Measurements from ENCODE around the gene INTS6L.

The INTS6L gene

GRCh38 chrX:135522132-135522530, 1.7 kb downstream of the INTS6L start:
- no peak for DNase-seq (ENCODE audit: low spot score)
- Histone ChIP-seq H4K91ac (ENCODE audit: low read depth, low read length, poor library complexity) (no peak overlapping the region), H3K4me3 (ENCODE audit: low read length in 2 of 2) (peak overlapping the region; percentile 62 to 83), H2AK5ac (ENCODE audit: low read depth, low read length) (no peak overlapping the region), H3K27ac (replicated peaks; ENCODE audit: low read length) (peak overlapping the region; percentile 51), H3K23ac (ENCODE audit: low read depth, low read length, poor library complexity) (no peak overlapping the region), H4K8ac (ENCODE audit: low read depth, low read length) (no peak overlapping the region), H2AFZ (ENCODE audit: low read length) (peak overlapping the region; percentile 86), H3K9ac (ENCODE audit: low read depth, low read length, poor library complexity) (no peak overlapping the region), H3K4ac (ENCODE audit: low read length) (no peak overlapping the region), H3K27me3 (ENCODE audit: control insufficient read depth in 3 of 3, insufficient read depth in 3 of 3, low read depth in 1 of 3, low read length in 3 of 3) (no peaks in the 10 kb centered on the region), H3K14ac (ENCODE audit: low read length) (no peak overlapping the region), H3K4me1 (ENCODE audit: control insufficient read depth in 2 of 2, insufficient read depth in 1 of 2, low read depth in 1 of 2, low read length in 2 of 2) (peaks cover 0 to 2% of the 10 kb centered on the region in 2 donors), H3K18ac (ENCODE audit: low read length) (no peak overlapping the region), H3K9me3 (replicated peaks in 1 of 2; ENCODE audit: control insufficient read depth in 2 of 2, insufficient read depth in 1 of 2, low read depth in 1 of 2, low read length in 2 of 2) (no peaks in the 10 kb centered on the region), H2BK120ac (ENCODE audit: low read depth, low read length) (no peak overlapping the region), H3K79me1 (ENCODE audit: low read depth, low read length) (no peaks in the 10 kb centered on the region), H3K36me3 (replicated peaks in 1 of 2; ENCODE audit: control insufficient read depth in 2 of 2, insufficient read depth in 2 of 2, low read length in 2 of 2) (peaks cover 0 to 5% of the 10 kb centered on the region in 2 donors), H3K4me2 (ENCODE audit: insufficient read depth, low read length, poor library complexity, severe bottlenecking) (peak overlapping the region; percentile 57), H2BK15ac (ENCODE audit: low read length) (no peak overlapping the region), H2BK12ac (ENCODE audit: low read length) (no peak overlapping the region), H2BK5ac (ENCODE audit: low read length) (no peak overlapping the region)
- WGBS, 2 donors (ENCODE audit: extremely low coverage in 2 of 2, insufficient read length in 2 of 2, insufficient replicate concordance in 1 of 2) = no CpG with 5 or more reads among the region's 9 CpGs

GRCh38 chrX:135522878-135523693, 2.6 kb downstream of the INTS6L start:
- Histone ChIP-seq H3K9me3 (replicated peaks in 1 of 2; ENCODE audit: control insufficient read depth in 2 of 2, insufficient read depth in 1 of 2, low read depth in 1 of 2, low read length in 2 of 2) (no peaks in the 10 kb centered on the region), H3K27me3 (ENCODE audit: control insufficient read depth in 3 of 3, insufficient read depth in 3 of 3, low read depth in 1 of 3, low read length in 3 of 3) (no peaks in the 10 kb centered on the region), H3K4me2 (ENCODE audit: insufficient read depth, low read length, poor library complexity, severe bottlenecking) (no peak overlapping the region), H3K4me3 (ENCODE audit: low read length in 2 of 2) (no peak overlapping the region), H2AK5ac (ENCODE audit: low read depth, low read length) (no peak overlapping the region), H3K9ac (ENCODE audit: low read depth, low read length, poor library complexity) (no peak overlapping the region), H3K14ac (ENCODE audit: low read length) (no peak overlapping the region), H2BK12ac (ENCODE audit: low read length) (no peak overlapping the region), H3K79me1 (ENCODE audit: low read depth, low read length) (no peaks in the 10 kb centered on the region), H3K27ac (replicated peaks; ENCODE audit: low read length) (no peak overlapping the region), H2AFZ (ENCODE audit: low read length) (no peak overlapping the region), H3K18ac (ENCODE audit: low read length) (no peak overlapping the region), H3K36me3 (replicated peaks in 1 of 2; ENCODE audit: control insufficient read depth in 2 of 2, insufficient read depth in 2 of 2, low read length in 2 of 2) (peaks cover 0 to 5% of the 10 kb centered on the region in 2 donors), H3K4ac (ENCODE audit: low read length) (no peak overlapping the region), H2BK120ac (ENCODE audit: low read depth, low read length) (no peak overlapping the region), H4K91ac (ENCODE audit: low read depth, low read length, poor library complexity) (no peak overlapping the region), H3K4me1 (ENCODE audit: control insufficient read depth in 2 of 2, insufficient read depth in 1 of 2, low read depth in 1 of 2, low read length in 2 of 2) (peaks cover 0 to 2% of the 10 kb centered on the region in 2 donors), H2BK5ac (ENCODE audit: low read length) (no peak overlapping the region), H3K23ac (ENCODE audit: low read depth, low read length, poor library complexity) (no peak overlapping the region), H2BK15ac (ENCODE audit: low read length) (no peak overlapping the region), H4K8ac (ENCODE audit: low read depth, low read length) (no peak overlapping the region)
- DNase-seq (ENCODE audit: low spot score) = no peak
- no CpG with 5 or more reads among the region's 20 CpGs for WGBS, 2 donors (ENCODE audit: extremely low coverage in 2 of 2, insufficient read length in 2 of 2, insufficient replicate concordance in 1 of 2)

DNA sequence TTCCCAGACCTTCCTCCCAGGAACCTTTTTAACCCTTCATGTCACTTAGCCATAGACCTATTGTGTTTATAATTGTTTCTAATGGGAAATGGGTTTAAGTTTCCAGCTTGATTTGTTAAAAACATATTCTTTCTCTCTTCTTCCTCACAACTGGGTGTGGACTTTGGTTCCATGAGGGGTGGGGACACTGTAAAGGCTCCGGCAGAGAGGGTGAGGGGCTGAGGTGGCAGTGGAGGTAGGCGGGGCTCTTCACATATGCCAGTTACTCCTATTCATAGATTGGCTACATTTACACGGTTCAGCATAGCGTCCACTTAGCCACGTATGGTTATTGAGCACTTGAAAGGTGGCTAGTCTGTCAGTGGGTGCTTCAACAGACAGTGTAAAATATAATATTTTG, 7.8 kb downstream of the INTS6L start:
- Histone ChIP-seq H3K79me1 (ENCODE audit: low read depth, low read length) (no peaks in the 10 kb centered on the region), H4K91ac (ENCODE audit: low read depth, low read length, poor library complexity) (no peak overlapping the region), H2AK5ac (ENCODE audit: low read depth, low read length) (no peak overlapping the region), H2AFZ (ENCODE audit: low read length) (no peak overlapping the region), H3K9me3 (replicated peaks in 1 of 2; ENCODE audit: control insufficient read depth in 2 of 2, insufficient read depth in 1 of 2, low read depth in 1 of 2, low read length in 2 of 2) (no peaks in the 10 kb centered on the region), H3K4me3 (ENCODE audit: low read length in 2 of 2) (no peak overlapping the region), H3K4ac (ENCODE audit: low read length) (no peak overlapping the region), H3K18ac (ENCODE audit: low read length) (no peak overlapping the region), H4K8ac (ENCODE audit: low read depth, low read length) (no peak overlapping the region), H3K4me2 (ENCODE audit: insufficient read depth, low read length, poor library complexity, severe bottlenecking) (no peak overlapping the region), H2BK12ac (ENCODE audit: low read length) (no peak overlapping the region), H2BK15ac (ENCODE audit: low read length) (no peak overlapping the region), H3K27me3 (ENCODE audit: control insufficient read depth in 3 of 3, insufficient read depth in 3 of 3, low read depth in 1 of 3, low read length in 3 of 3) (peaks cover 0 to 3% (median 0%) of the 10 kb centered on the region in 3 experiments), H3K27ac (replicated peaks; ENCODE audit: low read length) (no peak overlapping the region), H2BK120ac (ENCODE audit: low read depth, low read length) (no peak overlapping the region), H2BK5ac (ENCODE audit: low read length) (no peak overlapping the region), H3K36me3 (replicated peaks in 1 of 2; ENCODE audit: control insufficient read depth in 2 of 2, insufficient read depth in 2 of 2, low read length in 2 of 2) (peaks cover 0 to 5% of the 10 kb centered on the region in 2 donors), H3K4me1 (ENCODE audit: control insufficient read depth in 2 of 2, insufficient read depth in 1 of 2, low read depth in 1 of 2, low read length in 2 of 2) (no peaks in the 10 kb centered on the region), H3K9ac (ENCODE audit: low read depth, low read length, poor library complexity) (no peak overlapping the region), H3K14ac (ENCODE audit: low read length) (no peak overlapping the region), H3K23ac (ENCODE audit: low read depth, low read length, poor library complexity) (no peak overlapping the region)
- no peak for DNase-seq (ENCODE audit: low spot score)
- WGBS, 2 donors (ENCODE audit: extremely low coverage in 2 of 2, insufficient read length in 2 of 2, insufficient replicate concordance in 1 of 2) = no CpG with 5 or more reads among the region's 5 CpGs

- Histone ChIP-seq H3K9ac (ENCODE audit: low read depth, low read length, poor library complexity) (no peak overlapping the region), H4K91ac (ENCODE audit: low read depth, low read length, poor library complexity) (no peak overlapping the region), H3K9me3 (replicated peaks in 1 of 2; ENCODE audit: control insufficient read depth in 2 of 2, insufficient read depth in 1 of 2, low read depth in 1 of 2, low read length in 2 of 2) (no peaks in the 10 kb centered on the region), H3K36me3 (replicated peaks in 1 of 2; ENCODE audit: control insufficient read depth in 2 of 2, insufficient read depth in 2 of 2, low read length in 2 of 2) (peaks cover 0 to 5% of the 10 kb centered on the region in 2 donors), H3K4me1 (ENCODE audit: control insufficient read depth in 2 of 2, insufficient read depth in 1 of 2, low read depth in 1 of 2, low read length in 2 of 2) (no peaks in the 10 kb centered on the region), H3K4ac (ENCODE audit: low read length) (no peak overlapping the region), H3K14ac (ENCODE audit: low read length) (no peak overlapping the region), H3K18ac (ENCODE audit: low read length) (no peak overlapping the region), H3K79me1 (ENCODE audit: low read depth, low read length) (no peaks in the 10 kb centered on the region), H2AK5ac (ENCODE audit: low read depth, low read length) (no peak overlapping the region), H2BK120ac (ENCODE audit: low read depth, low read length) (no peak overlapping the region), H4K8ac (ENCODE audit: low read depth, low read length) (no peak overlapping the region), H3K27ac (replicated peaks; ENCODE audit: low read length) (no peak overlapping the region), H3K23ac (ENCODE audit: low read depth, low read length, poor library complexity) (no peak overlapping the region), H3K4me2 (ENCODE audit: insufficient read depth, low read length, poor library complexity, severe bottlenecking) (no peak overlapping the region), H2AFZ (ENCODE audit: low read length) (no peak overlapping the region), H2BK12ac (ENCODE audit: low read length) (no peak overlapping the region), H3K4me3 (ENCODE audit: low read length in 2 of 2) (no peak overlapping the region), H2BK5ac (ENCODE audit: low read length) (no peak overlapping the region), H3K27me3 (ENCODE audit: control insufficient read depth in 3 of 3, insufficient read depth in 3 of 3, low read depth in 1 of 3, low read length in 3 of 3) (peaks cover 0 to 3% (median 0%) of the 10 kb centered on the region in 3 experiments), H2BK15ac (ENCODE audit: low read length) (no peak overlapping the region)
- no CpG with 5 or more reads among the region's 3 CpGs for WGBS, 2 donors (ENCODE audit: extremely low coverage in 2 of 2, insufficient read length in 2 of 2, insufficient replicate concordance in 1 of 2)
- DNase-seq (ENCODE audit: low spot score) = no peak
These were observed 8.3 kb downstream of the INTS6L start for GRCh38 chrX:135528756-135529155.
